ENCODE measurements around the gene TMEM259. TPM values are rescaled to one million over a fixed set of nuclear protein-coding genes. Genes with fewer than 3 reads are reported as not detected.

TMEM259 gene
- total and polyA plus RNA-seq, 2 of the 8 experiments (the other 6 are each of a cell fraction or from before 2014, with no cell fraction given): 140 to 243 TPM

DNA sequence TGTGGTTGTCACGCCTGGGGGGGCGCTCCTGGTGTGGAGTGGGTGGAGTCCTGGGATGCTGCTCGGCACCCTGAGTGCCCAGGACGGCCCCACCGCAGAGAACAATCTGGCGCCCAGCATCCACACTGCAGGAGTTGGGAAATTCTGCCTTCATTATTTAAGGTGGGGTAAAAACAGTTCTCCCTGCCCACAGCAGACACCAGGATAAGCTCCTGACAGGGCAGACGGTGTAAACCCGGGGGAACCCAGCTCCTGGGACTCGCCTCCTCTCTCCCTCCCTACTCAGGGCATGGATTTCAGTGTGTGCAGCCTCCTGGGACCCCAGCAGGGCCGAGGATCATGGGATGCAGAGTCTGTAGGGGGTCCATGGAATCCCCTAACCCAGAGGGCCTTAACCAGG, 44.4 kb downstream of the TMEM259 start:
- DNase-seq (ENCODE audit: low read depth in 1 of 2, low spot score in 2 of 2) (no peak), FAIRE-seq (no peak)
- Histone ChIP-seq H3K4me1 (replicated peaks in 1 of 4; ENCODE audit: control insufficient read depth in 3 of 4, insufficient read depth in 4 of 4, low read length in 3 of 4) (peaks cover 0 to 16% (median 11%) of the 10 kb centered on the region in 4 experiments; a peak in 5 of 7 replicates), H3K18ac (ENCODE audit: extremely low read depth, low read length) (no peak overlapping the region), H2BK15ac (ENCODE audit: low read length) (no peak overlapping the region), H2BK12ac (ENCODE audit: low read depth, low read length) (no peak overlapping the region), H4K5ac (ENCODE audit: insufficient read length, low read depth, low read length) (no peak overlapping the region), H3K4me3 (ENCODE audit: extremely low read depth in 1 of 4, insufficient read depth in 2 of 4, low read depth in 3 of 4, low read length in 4 of 4) (no peak overlapping the region), H2AK5ac (ENCODE audit: low read depth, low read length) (no peak overlapping the region), H3K56ac (replicated peaks; ENCODE audit: insufficient read length, low read depth, low read length) (no peak overlapping the region), H3K23me2 (ENCODE audit: low read depth, low read length) (no peaks in the 10 kb centered on the region), H3K79me2 (ENCODE audit: control insufficient read depth in 1 of 2, insufficient read depth in 2 of 2, low read length in 2 of 2) (no peaks in the 10 kb centered on the region), H2BK120ac (replicated peaks; ENCODE audit: low read depth, low read length) (no peak overlapping the region), H3K23ac (ENCODE audit: insufficient read length) (no peak overlapping the region), H3K9me3 (ENCODE audit: insufficient read depth in 2 of 2, low read depth in 1 of 2, low read length in 1 of 2) (no peaks in the 10 kb centered on the region), H2BK5ac (ENCODE audit: low read depth, low read length) (no peak overlapping the region), H2BK20ac (ENCODE audit: low read length) (no peak overlapping the region), H3K4ac (replicated peaks; ENCODE audit: insufficient read length, low read depth, low read length) (no peak overlapping the region), H3K4me2 (ENCODE audit: insufficient read depth in 1 of 2, low read depth in 2 of 2, low read length in 2 of 2) (no peak overlapping the region), H3K27ac (ENCODE audit: low read depth, low read length) (no peak overlapping the region), H3K9ac (replicated peaks in 1 of 4; ENCODE audit: extremely low read depth in 1 of 4, low read depth in 3 of 4, low read length in 3 of 4) (no peak overlapping the region), H2AFZ (ENCODE audit: low read length) (no peak overlapping the region), H3K36me3 (ENCODE audit: control insufficient read depth in 2 of 4, insufficient read depth in 4 of 4, low read length in 3 of 4) (peaks cover 0 to 10% (median 3%) of the 10 kb centered on the region in 4 experiments; a peak in 2 of 8 replicates), H3K79me1 (ENCODE audit: low read depth, low read length) (no peaks in the 10 kb centered on the region), H3K14ac (ENCODE audit: insufficient read length) (no peak overlapping the region), H4K8ac (ENCODE audit: extremely low read depth, insufficient read depth, low read length) (peak overlapping the region; percentile 25; the same call in 1 of the 2 replicates), H3K27me3 (replicated peaks in 1 of 4; ENCODE audit: control insufficient read depth in 3 of 4, extremely low read depth in 1 of 4, insufficient read depth in 3 of 4, low read length in 3 of 4) (no peaks in the 10 kb centered on the region), H4K20me1 (replicated peaks in 1 of 2; ENCODE audit: control insufficient read depth in 1 of 2, insufficient read depth in 2 of 2, low read length in 2 of 2) (no peaks in the 10 kb centered on the region), H4K91ac (replicated peaks; ENCODE audit: insufficient read length, low read length) (no peak overlapping the region)
- WGBS, 2 experiments (ENCODE audit: extremely low coverage in 1 of 2, insufficient coverage in 1 of 2, insufficient read length in 1 of 2, insufficient replicate concordance in 2 of 2, low coverage in 1 of 2, low lambda C conversion rate in 2 of 2, missing lambda C conversion rate in 1 of 2): 90% methylated on average over 8 of the region's 10 CpGs; no CpG with 5 or more reads in 1 of the 2 experiments
- ChIA-PET POLR2A (ENCODE audit: partially characterized antibody) (interaction anchor here (0.8 to 1.8 kb wide), 7 partner anchors 8 to 113 kb away, joined by 3 to 7 read pairs (median 3); partner anchors contain the start of genes MED16, RNU6-9 and WDR18), CTCF (ENCODE audit: partially characterized antibody) (interaction anchor here (1.0 to 1.9 kb wide), 6 partner anchors 9 to 54 kb away, joined by 3 to 6 read pairs (median 4); no protein-coding TSS in a partner anchor)
- TF ChIP-seq PHF8 (conservative IDR thresholded peaks at IDR 0.05; ENCODE audit: low read depth, low read length): no peak
- TF ChIP-seq YY1 (IDR thresholded peaks at IDR 0.05; ENCODE audit: low read depth, low read length): no peak
- no peak for TF ChIP-seq CTBP2 (IDR thresholded peaks at IDR 0.05; ENCODE audit: borderline replicate concordance, insufficient read depth, insufficient read length, low read length)
- TF ChIP-seq SIRT6 (IDR thresholded peaks at IDR 0.05; ENCODE audit: low read length): no peak
- TF ChIP-seq POLR2A (IDR thresholded peaks at IDR 0.05; ENCODE audit: control extremely low read depth in 1 of 2, low read depth in 2 of 2, low read length in 2 of 2): no peak
- TF ChIP-seq RXRA (IDR thresholded peaks at IDR 0.05; ENCODE audit: insufficient read depth, low read depth, low read length): no peak
- TF ChIP-seq TAF1 (IDR thresholded peaks at IDR 0.05; ENCODE audit: low read depth, low read length): no peak
- no peak for TF ChIP-seq CEBPB (IDR thresholded peaks at IDR 0.05; ENCODE audit: low read depth, low read length)
- no peak for TF ChIP-seq FOSL1 (IDR thresholded peaks at IDR 0.05; ENCODE audit: insufficient read depth, low read depth, low read length)
- no peak for TF ChIP-seq RNF2 (IDR thresholded peaks at IDR 0.05; ENCODE audit: borderline replicate concordance, low read depth, low read length, missing control alignments, poor library complexity, severe bottlenecking)
- TF ChIP-seq ASH2L (IDR thresholded peaks at IDR 0.05; ENCODE audit: low read length): no peak
- TF ChIP-seq SP1 (IDR thresholded peaks at IDR 0.05; ENCODE audit: low read depth, low read length): no peak
- no peak for TF ChIP-seq JUND (IDR thresholded peaks at IDR 0.05; ENCODE audit: low read length)
- TF ChIP-seq KDM5A (IDR thresholded peaks at IDR 0.05; ENCODE audit: low read length): no peak
- TF ChIP-seq TAF7 (optimal IDR thresholded peaks at IDR 0.05; ENCODE audit: borderline replicate concordance, low read depth, low read length): no peak

All from H1 (cell line).